ENCODE data around the gene FAM228B. TPM values are rescaled to one million over a fixed set of nuclear protein-coding genes. Genes with fewer than 3 reads are reported as not detected.

Gene FAM228B
- total RNA-seq, 4 donors from 2014 or later = 3.0 to 6.7 (median 4.3) TPM

DNA sequence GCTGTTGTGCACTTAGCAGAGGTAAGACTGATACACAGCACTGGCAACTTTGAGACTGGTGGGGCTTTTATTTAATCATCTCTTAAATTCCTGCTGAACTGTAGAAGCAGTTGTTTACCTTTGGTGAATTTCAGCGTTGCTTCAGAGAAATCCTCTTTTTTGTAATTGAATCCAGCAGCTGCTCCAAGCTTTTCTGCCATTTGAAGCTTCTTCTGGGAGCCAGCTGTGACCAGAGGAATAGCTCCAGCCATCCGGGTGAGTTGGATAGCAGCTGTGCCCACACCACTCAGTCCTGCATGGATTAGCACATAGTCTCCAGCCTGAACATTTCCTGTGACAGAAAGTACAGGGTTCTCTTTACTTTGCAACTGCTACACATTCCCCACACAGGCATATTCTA lies 42.6 kb upstream of the FAM228B start:
- peaks cover 0 to 11% of the 10 kb centered on the region in 2 donors for H3K36me3 ChIP-seq
- intact Hi-C loops (cut with DNase I; ENCODE audit: low total_unique reads) = no loop called here
- DNase-seq (no peak), ATAC-seq (no peak)
- H3K4me1 ChIP-seq = peaks cover 18 to 19% of the 10 kb centered on the region in 2 donors
- H3K4me3 ChIP-seq = no peak overlapping the region
- no peaks in the 10 kb centered on the region for H3K9me3 ChIP-seq
- no peak for TF ChIP-seq CTCF (IDR thresholded peaks at IDR 0.05 in 4 of 5, conservative IDR thresholded peaks at IDR 0.05 in 1 of 5)
- TF ChIP-seq POLR2A (IDR thresholded peaks at IDR 0.05) = no peak
- H3K27me3 ChIP-seq = no peaks in the 10 kb centered on the region
- H3K27ac ChIP-seq = no peak overlapping the region
- in situ Hi-C loops (cut with MboI; ENCODE audit: low sequenced_read_pairs in 4 of 4) = loop anchor here (10.0 to 25.0 kb wide), 3 partner anchors 156 to 256 kb away; partner anchors contain the start of gene ATAD2B (in 1 of the 4)

GRCh38 chr2:24082787-24083566 lies 40.3 kb upstream of the FAM228B start:
- Histone ChIP-seq H3K27ac (peak overlapping the region in 2 of 4 donors; percentile 70 to 82), H3K27me3 (no peaks in the 10 kb centered on the region), H3K4me1 (peaks cover 8 to 12% of the 10 kb centered on the region in 2 donors), H3K9me3 (no peaks in the 10 kb centered on the region), H3K36me3 (peaks cover 0 to 11% of the 10 kb centered on the region in 2 donors), H3K4me3 (peak overlapping the region in 2 of 4 donors; percentile 50 to 68)
- intact Hi-C loops (cut with DNase I; ENCODE audit: low total_unique reads) = no loop called here
- TF ChIP-seq CTCF (IDR thresholded peaks at IDR 0.05 in 4 of 5, conservative IDR thresholded peaks at IDR 0.05 in 1 of 5) (no peak), POLR2A (IDR thresholded peaks at IDR 0.05) (no peak)
- in situ Hi-C loops (cut with MboI; ENCODE audit: low sequenced_read_pairs in 4 of 4) = loop anchor here (10.0 to 25.0 kb wide), 3 partner anchors 158 to 258 kb away; partner anchors contain the start of gene ATAD2B (in 1 of the 4)
- DNase-seq = no peak
- ATAC-seq = no peak

- Histone ChIP-seq H3K4me3 (peak overlapping the region; percentile 50 to 68 (median 62)), H3K27ac (peak overlapping the region; percentile 67 to 82 (median 74)), H3K27me3 (no peaks in the 10 kb centered on the region), H3K4me1 (peaks cover 8 to 12% of the 10 kb centered on the region in 2 donors), H3K9me3 (no peaks in the 10 kb centered on the region), H3K36me3 (peaks cover 0 to 11% of the 10 kb centered on the region in 2 donors)
- in situ Hi-C loops (cut with MboI; ENCODE audit: low sequenced_read_pairs in 4 of 4) = loop anchor here (10.0 to 25.0 kb wide), 3 partner anchors 159 to 259 kb away; partner anchors contain the start of gene ATAD2B (in 1 of the 4)
- DNase-seq (no peak), ATAC-seq (peak in 1 of 2 donors; percentile 62)
- no peak for TF ChIP-seq POLR2A (IDR thresholded peaks at IDR 0.05)
- no peak for TF ChIP-seq CTCF (IDR thresholded peaks at IDR 0.05 in 4 of 5, conservative IDR thresholded peaks at IDR 0.05 in 1 of 5)
- intact Hi-C loops (cut with DNase I; ENCODE audit: low total_unique reads) = loop anchor here (1.0 to 2.0 kb wide), 5 partner anchors 37 to 259 kb away; partner anchors contain the start of genes ATAD2B, FAM228B, PFN4 and WDCP
Observed at GRCh38 chr2:24083567-24084385, 39.5 kb upstream of the FAM228B start.

DNA sequence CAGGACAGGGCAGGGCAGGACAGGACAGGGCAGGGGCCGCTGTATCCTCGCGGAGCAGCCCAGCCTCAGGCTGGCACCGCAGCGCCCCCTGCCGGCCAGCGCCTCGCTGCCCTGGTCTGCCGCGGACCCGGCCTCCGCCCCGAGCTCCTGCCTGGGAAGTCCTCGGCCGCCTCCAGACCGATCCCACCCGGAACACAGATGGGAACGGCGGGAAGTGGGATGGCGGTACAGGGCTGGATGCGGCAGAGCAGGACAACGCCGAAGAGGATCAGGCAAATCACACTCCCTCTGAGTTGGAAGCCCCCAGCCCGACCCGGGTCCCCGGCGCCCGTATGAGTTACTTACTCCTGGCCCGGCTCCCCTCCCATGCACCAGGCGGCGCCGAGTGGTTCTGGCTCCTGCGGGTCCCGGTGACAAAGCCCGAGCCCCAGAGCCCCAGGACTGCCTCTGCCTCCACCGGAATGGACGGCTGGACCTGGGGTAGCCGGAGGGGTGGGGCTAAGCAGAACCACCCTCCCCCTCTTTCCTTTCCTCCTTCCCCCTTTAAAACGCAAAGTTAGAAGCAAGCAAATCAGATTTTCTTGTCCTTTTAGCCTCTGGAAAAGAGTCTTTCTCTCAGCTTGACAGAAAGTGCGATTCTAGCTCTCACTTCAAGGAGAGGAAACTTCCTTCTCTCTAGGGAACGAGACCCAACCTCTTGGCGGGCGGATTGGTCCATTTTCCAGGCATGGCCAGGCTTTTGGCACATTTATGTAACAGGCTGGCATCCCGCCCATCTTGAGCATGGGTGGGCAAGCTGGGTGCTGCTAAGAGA lies 38.7 kb upstream of the FAM228B start, which contains the start of gene TP53I3:
TP53I3 (minus strand) TSS at position 449 of the 814 bp plus-strand sequence. CDS start 508 bp downstream, outside the sequence.
- Histone ChIP-seq H3K4me3 (peak within 1 kb of the TSS; percentile 50 to 68 (median 62)), H3K36me3 (peaks cover 0 to 11% of the 10 kb centered on the region in 2 donors), H3K27me3 (no peaks in the 10 kb centered on the region), H3K9me3 (no peaks in the 10 kb centered on the region), H3K4me1 (peaks cover 8 to 12% of the 10 kb centered on the region in 2 donors), H3K27ac (peak within 1 kb of the TSS; percentile 67 to 82 (median 74))
- DNase-seq = peak; percentile 71 to 90
- ATAC-seq = peak; percentile 93 to 95
- intact Hi-C loops (cut with DNase I; ENCODE audit: low total_unique reads) = loop anchor here (1.0 to 2.0 kb wide), 5 partner anchors 38 to 260 kb away; partner anchors contain the start of genes ATAD2B, FAM228B, PFN4 and WDCP
- in situ Hi-C loops (cut with MboI; ENCODE audit: low sequenced_read_pairs in 4 of 4) = loop anchor here (10.0 to 25.0 kb wide), 3 partner anchors 160 to 260 kb away; partner anchors contain the start of gene ATAD2B (in 1 of the 4)
- TF ChIP-seq CTCF (IDR thresholded peaks at IDR 0.05 in 4 of 5, conservative IDR thresholded peaks at IDR 0.05 in 1 of 5) (peak; percentile 92 to 98 (median 97)), POLR2A (IDR thresholded peaks at IDR 0.05) (peak; percentile 47 to 72)

All from gastrocnemius medialis (tissue), 4 donors.